ENCODE results near the gene BLOC1S1. TPM values are rescaled to one million over a fixed set of nuclear protein-coding genes. Genes with fewer than 3 reads are reported as not detected.

Gene BLOC1S1
- total RNA-seq, 1 experiment from 2014 or later, result 85.5 TPM

DNA sequence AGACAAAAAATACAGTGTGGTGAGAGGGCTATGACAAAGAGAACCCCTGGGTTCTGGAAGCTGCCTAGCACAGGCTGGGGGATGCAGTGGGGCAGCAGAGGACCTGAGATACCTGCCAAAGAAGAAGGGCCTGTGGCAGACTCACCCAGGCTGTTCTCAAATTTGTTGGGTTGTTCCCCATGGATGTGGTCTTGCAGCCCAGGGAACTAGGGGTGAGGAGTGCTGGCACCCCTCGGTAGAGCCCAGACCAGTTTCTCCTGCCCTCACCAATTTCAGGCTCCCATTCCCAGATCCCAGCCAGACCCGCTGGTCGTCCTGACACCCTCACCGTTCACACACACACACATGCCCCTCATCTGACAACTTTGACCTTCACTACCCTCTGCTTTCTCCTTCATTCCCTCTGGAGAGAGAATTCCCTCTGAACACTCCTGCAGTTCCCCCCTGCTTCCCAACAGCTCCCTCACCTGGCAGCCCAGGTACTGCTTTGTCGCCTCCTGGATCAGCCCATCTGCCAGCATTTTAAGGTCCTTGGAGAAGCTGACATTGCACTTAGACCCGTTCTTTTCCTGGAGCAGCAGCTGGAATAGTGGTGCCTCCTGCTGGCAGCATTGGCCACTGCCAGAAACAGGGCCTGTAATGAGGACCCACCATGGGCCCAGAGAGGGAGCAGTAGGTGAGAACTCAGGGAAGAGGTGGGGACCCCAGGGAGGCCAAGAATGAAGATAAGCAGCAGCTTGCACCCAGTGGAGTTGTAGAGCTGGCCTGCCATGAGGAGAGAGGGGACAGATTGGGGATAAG, 21.1 kb downstream of the BLOC1S1 start:
- ChIA-PET POLR2A (interaction anchor here (0.5 to 3.8 kb wide), 5 partner anchors 7 to 454 kb away, joined by 4 to 24 read pairs (median 5); partner anchors contain the start of genes CD63 and RPL41), RAD21 (ENCODE audit: low non-redundant PET in 1 of 2, low total read pairs in 2 of 2, uncharacterized antibody in 2 of 2, unreplicated experiment in 2 of 2) (interaction anchor here (0.8 to 1.6 kb wide), 5 partner anchors 12 to 78 kb away, joined by 3 to 11 read pairs (median 4); a partner anchor contains a TSS), CTCF (interaction anchor here (0.6 to 3.6 kb wide), 30 partner anchors 8 to 453 kb away, joined by 3 to 49 read pairs (median 4); partner anchors contain the start of genes BLOC1S1, CD63, DGKA and DNAJC14)
- TF ChIP-seq YY1 (IDR thresholded peaks at IDR 0.05; ENCODE audit: extremely low read depth, insufficient replicate concordance, low read depth, low read length) (peak; percentile 65), POLR2AphosphoS5 (IDR thresholded peaks at IDR 0.05; ENCODE audit: low read depth, low read length) (peak; percentile 31; the same call in 1 of the 2 replicates), SRF (IDR thresholded peaks at IDR 0.05; ENCODE audit: low read depth) (no peak), RAD21 (IDR thresholded peaks at IDR 0.05; ENCODE audit: low read depth) (peak; percentile 95), FOSL1 (IDR thresholded peaks at IDR 0.05; ENCODE audit: low read depth) (no peak), SP1 (IDR thresholded peaks at IDR 0.05; ENCODE audit: low read depth) (0 out of 2 replicates have a peak, but pooled peaks have one; percentile 11)
- TF ChIP-seq, protein P1, sequence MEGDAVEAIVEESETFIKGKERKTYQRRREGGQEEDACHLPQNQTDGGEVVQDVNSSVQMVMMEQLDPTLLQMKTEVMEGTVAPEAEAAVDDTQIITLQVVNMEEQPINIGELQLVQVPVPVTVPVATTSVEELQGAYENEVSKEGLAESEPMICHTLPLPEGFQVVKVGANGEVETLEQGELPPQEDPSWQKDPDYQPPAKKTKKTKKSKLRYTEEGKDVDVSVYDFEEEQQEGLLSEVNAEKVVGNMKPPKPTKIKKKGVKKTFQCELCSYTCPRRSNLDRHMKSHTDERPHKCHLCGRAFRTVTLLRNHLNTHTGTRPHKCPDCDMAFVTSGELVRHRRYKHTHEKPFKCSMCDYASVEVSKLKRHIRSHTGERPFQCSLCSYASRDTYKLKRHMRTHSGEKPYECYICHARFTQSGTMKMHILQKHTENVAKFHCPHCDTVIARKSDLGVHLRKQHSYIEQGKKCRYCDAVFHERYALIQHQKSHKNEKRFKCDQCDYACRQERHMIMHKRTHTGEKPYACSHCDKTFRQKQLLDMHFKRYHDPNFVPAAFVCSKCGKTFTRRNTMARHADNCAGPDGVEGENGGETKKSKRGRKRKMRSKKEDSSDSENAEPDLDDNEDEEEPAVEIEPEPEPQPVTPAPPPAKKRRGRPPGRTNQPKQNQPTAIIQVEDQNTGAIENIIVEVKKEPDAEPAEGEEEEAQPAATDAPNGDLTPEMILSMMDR (IDR thresholded peaks at IDR 0.05 in 2 of 3, conservative IDR thresholded peaks at IDR 0.05 in 1 of 3; ENCODE audit: borderline replicate concordance in 1 of 3, insufficient read depth in 1 of 3, low read depth in 2 of 3, low read length in 2 of 3), result peak; percentile 98 to 99 (median 99)
- Histone ChIP-seq H3K4me1 (ENCODE audit: control insufficient read depth in 1 of 2, insufficient read depth in 2 of 2, low read length in 2 of 2) (peaks cover 12 to 42% of the 10 kb centered on the region in 2 experiments), H3K27me3 (ENCODE audit: insufficient read depth, low read length) (no peaks in the 10 kb centered on the region), H3K9me3 (ENCODE audit: control insufficient read depth in 1 of 2, insufficient read depth in 1 of 2, low read depth in 1 of 2, low read length in 2 of 2) (no peaks in the 10 kb centered on the region), H2AFZ (ENCODE audit: low read depth, low read length, poor library complexity, severe bottlenecking) (no peak overlapping the region), H3K27ac (ENCODE audit: low read depth, low read length) (peak overlapping the region; percentile 46; the same call in 1 of the 2 replicates), H3K79me2 (ENCODE audit: insufficient read depth, low read length) (no peaks in the 10 kb centered on the region), H3K36me3 (ENCODE audit: control insufficient read depth in 1 of 2, insufficient read depth in 2 of 2, low read length in 2 of 2) (no peaks in the 10 kb centered on the region), H3K9me2 (ENCODE audit: insufficient read depth) (no peaks in the 10 kb centered on the region), H3K9ac (ENCODE audit: low read length) (no peak overlapping the region), H3K4me2 (ENCODE audit: low read length) (peak overlapping the region; percentile 88), H3K4me3 (replicated peaks in 1 of 2; ENCODE audit: low read depth in 1 of 2, low read length in 2 of 2) (peak overlapping the region; percentile 63 to 64; a peak in 2 of 4 replicates), H4K20me1 (ENCODE audit: insufficient read depth) (no peaks in the 10 kb centered on the region)
- intact Hi-C loops (cut with micrococcal nuclease), result loop anchor here (1.0 to 10.0 kb wide), 4 partner anchors 56 to 378 kb away; partner anchors contain the start of genes RPL41 and ZC3H10
- BruUV-seq (replicated peaks), result no TSS peak
- peak; percentile 73 for ATAC-seq
- DNase-seq (ENCODE audit: low read depth, low spot score), result peak; percentile 91
